ENCODE measurements around the gene RCL1.

The RCL1 gene

GRCh38 chr9:4865681-4866080 lies 72.9 kb downstream of the RCL1 start:
- DNase-seq (ENCODE audit: low spot score) = no peak
- no peak for TF ChIP-seq CTCF (IDR thresholded peaks at IDR 0.05; ENCODE audit: extremely low read depth, insufficient read depth, missing control alignments)
- in situ Hi-C loops (cut with MboI; ENCODE audit: low pct_unique_long_range_greater_than_20kb, low sequenced_read_pairs, unreplicated experiment) = no loop called here

GRCh38 chr9:4866239-4866969 lies 73.7 kb downstream of the RCL1 start:
- DNase-seq (ENCODE audit: low spot score) = no peak
- in situ Hi-C loops (cut with MboI; ENCODE audit: low pct_unique_long_range_greater_than_20kb, low sequenced_read_pairs, unreplicated experiment) = no loop called here
- no peak for TF ChIP-seq CTCF (IDR thresholded peaks at IDR 0.05; ENCODE audit: extremely low read depth, insufficient read depth, missing control alignments)

- no peak for TF ChIP-seq CTCF (IDR thresholded peaks at IDR 0.05; ENCODE audit: extremely low read depth, insufficient read depth, missing control alignments)
- DNase-seq (ENCODE audit: low spot score) = no peak
- in situ Hi-C loops (cut with MboI; ENCODE audit: low pct_unique_long_range_greater_than_20kb, low sequenced_read_pairs, unreplicated experiment) = no loop called here
These were observed 80.3 kb downstream of the RCL1 start for GRCh38 chr9:4873066-4873465.

- TF ChIP-seq CTCF (IDR thresholded peaks at IDR 0.05; ENCODE audit: extremely low read depth, insufficient read depth, missing control alignments) = no peak
- DNase-seq (ENCODE audit: low spot score) = no peak
- in situ Hi-C loops (cut with MboI; ENCODE audit: low pct_unique_long_range_greater_than_20kb, low sequenced_read_pairs, unreplicated experiment) = no loop called here
These were observed 82.8 kb downstream of the RCL1 start for GRCh38 chr9:4875559-4875958.

GRCh38 chr9:4879115-4879558 lies 86.4 kb downstream of the RCL1 start:
- in situ Hi-C loops (cut with MboI; ENCODE audit: low pct_unique_long_range_greater_than_20kb, low sequenced_read_pairs, unreplicated experiment) = no loop called here
- no peak for TF ChIP-seq CTCF (IDR thresholded peaks at IDR 0.05; ENCODE audit: extremely low read depth, insufficient read depth, missing control alignments)
- no peak for DNase-seq (ENCODE audit: low spot score)

- in situ Hi-C loops (cut with MboI; ENCODE audit: low pct_unique_long_range_greater_than_20kb, low sequenced_read_pairs, unreplicated experiment) = no loop called here
- TF ChIP-seq CTCF (IDR thresholded peaks at IDR 0.05; ENCODE audit: extremely low read depth, insufficient read depth, missing control alignments) = no peak
- DNase-seq (ENCODE audit: low spot score) = no peak
These were observed 90.7 kb downstream of the RCL1 start for GRCh38 chr9:4883326-4883873.
